Naive B cell (primary cell): Measurements from ENCODE around the gene NINL. TPM values are rescaled to one million over a fixed set of nuclear protein-coding genes. Genes with fewer than 3 reads are reported as not detected.

Experiments
- ATAC-seq, 2 donors: fragments of 150-1000 bp; cut with Tn5 transposase; 2 replicates each; pipeline ENCODE4 v1.10.0; 2021; ENCODE audit warnings: low read depth in 2 of 2, mild to moderate bottlenecking in 2 of 2, moderate library complexity in 2 of 2
- DNase-seq: peaks from one replicate; pipeline ENCODE4 v3.0.0; 2022
- H3K27ac Mint-ChIP-seq, 6 donors: one replicate each; pipeline ENCODE4 v1.8.0; 2020 to 2022; ENCODE audit warnings: mild to moderate bottlenecking in 6 of 6, mixed read lengths in 6 of 6, moderate library complexity in 5 of 6, inconsistent platforms in 2 of 6
- H3K27me3 Mint-ChIP-seq, 3 donors: one replicate each; pipeline ENCODE4 v1.8.0; 2021 to 2022; ENCODE audit warnings: mixed read lengths in 3 of 3, mild to moderate bottlenecking in 1 of 3
- H3K36me3 Mint-ChIP-seq, 2 donors: one replicate each; pipeline ENCODE4 v1.8.0; 2020 to 2022; ENCODE audit warnings: mixed read lengths in 2 of 2, inconsistent platforms in 1 of 2, mild to moderate bottlenecking in 1 of 2
- H3K4me1 Mint-ChIP-seq, 3 donors: one replicate each; pipeline ENCODE4 v1.8.0; 2020 to 2022; ENCODE audit warnings: mixed read lengths in 3 of 3, inconsistent platforms in 1 of 3, mild to moderate bottlenecking in 1 of 3, moderate library complexity in 1 of 3
- H3K4me3 Mint-ChIP-seq, 8 donors: one replicate each; pipeline ENCODE4 v1.8.0; 2020 to 2022; ENCODE audit warnings: mild to moderate bottlenecking in 8 of 8, mixed read lengths in 8 of 8, moderate library complexity in 8 of 8, inconsistent platforms in 2 of 8
- H3K9me3 Mint-ChIP-seq, 7 donors: one replicate each; pipeline ENCODE4 v1.8.0; 2020 to 2022; ENCODE audit warnings: mixed read lengths in 7 of 7, mild to moderate bottlenecking in 5 of 7, inconsistent platforms in 2 of 7, moderate library complexity in 1 of 7
- polyA plus RNA-seq, 6 donors: library from polyadenylated mRNA; unstranded; fragments of 300-500 nt; fragmentation: Illumina TruSeq; gene quantifications; one replicate each; pipeline ENCODE4 v1.2.3, GENCODE V29; 2021; ENCODE audit warnings: low read depth in 6 of 6

NINL gene
- polyA plus RNA-seq, 6 donors from 2014 or later, result 0.08 to 0.65 (median 0.38) TPM; not detected in 2

- H3K27me3 Mint-ChIP-seq, result no peaks in the 10 kb centered on the region
- H3K9me3 Mint-ChIP-seq, result peaks cover 0 to 8% (median 4%) of the 10 kb centered on the region in 7 donors
- peak overlapping the region in 3 of 8 donors; percentile 8 to 51 (median 42) for H3K4me3 Mint-ChIP-seq
- ATAC-seq (no peak), DNase-seq (no peak)
- H3K27ac Mint-ChIP-seq, result peak overlapping the region in 2 of 6 donors; percentile 35 to 83
- H3K4me1 Mint-ChIP-seq, result peaks cover 16 to 21% (median 20%) of the 10 kb centered on the region in 3 donors
- H3K36me3 Mint-ChIP-seq, result peaks cover 0 to 6% of the 10 kb centered on the region in 2 donors
Measured at GRCh38 chr20:25408890-25409289, 176.4 kb downstream of the NINL start.

DNA sequence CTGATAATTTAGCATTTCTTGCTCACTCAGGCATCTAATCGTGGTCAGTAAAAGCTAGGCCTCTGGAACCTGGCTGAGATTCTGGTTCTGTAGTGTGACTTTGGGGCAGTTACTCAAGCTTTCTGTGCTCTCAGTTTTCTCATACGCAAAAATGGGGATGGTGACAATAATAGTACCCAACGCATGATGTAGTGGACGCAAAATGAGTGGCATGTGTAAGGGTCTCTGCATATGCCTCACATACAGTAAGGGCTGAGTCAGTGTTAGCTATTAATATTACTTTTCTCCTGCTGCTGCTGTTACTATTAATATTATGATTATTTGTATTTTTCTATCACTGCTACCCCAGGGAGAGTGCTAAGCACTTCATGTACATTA, 177.2 kb downstream of the NINL start:
- ATAC-seq (no peak), DNase-seq (no peak)
- Mint-ChIP-seq H3K27ac (peak overlapping the region in 5 of 6 donors; percentile 29 to 86 (median 65)), H3K9me3 (peaks cover 5 to 15% (median 9%) of the 10 kb centered on the region in 7 donors), H3K36me3 (peaks cover 5 to 13% of the 10 kb centered on the region in 2 donors), H3K4me3 (peak overlapping the region; percentile 87 to 97 (median 92)), H3K27me3 (no peaks in the 10 kb centered on the region), H3K4me1 (peaks cover 16 to 21% (median 20%) of the 10 kb centered on the region in 3 donors)

- Mint-ChIP-seq H3K36me3 (peaks cover 6 to 19% of the 10 kb centered on the region in 2 donors), H3K27ac (peak within 1 kb of the TSS in 5 of 6 donors; percentile 75 to 96 (median 86)), H3K27me3 (no peaks in the 10 kb centered on the region), H3K4me1 (peaks cover 16 to 21% (median 20%) of the 10 kb centered on the region in 3 donors), H3K4me3 (peak within 1 kb of the TSS; percentile 87 to 97 (median 92)), H3K9me3 (peaks cover 11 to 21% (median 12%) of the 10 kb centered on the region in 7 donors)
- DNase-seq (peak; percentile 65), ATAC-seq (peak; percentile 81 to 87)
Measured at GRCh38 chr20:25407311-25408169, 177.8 kb downstream of the NINL start, which contains the start of gene GINS1. TSS of gene GINS1 (plus strand) at chr20:25407673. CDS start at chr20:25407821, 148 bp downstream.

Other genes starting within 250 kb of the NINL start
- gene ABHD12, start 194.7 kb downstream of the NINL start, polyA plus RNA-seq, result 10 to 100 TPM; 15.7 to 23.1 (median 20.3) TPM
- gene GINS1, start 177.9 kb downstream of the NINL start, polyA plus RNA-seq, result 1 to 10 TPM; 1.1 to 3.4 (median 1.8) TPM
- gene NANP, start 38.5 kb upstream of the NINL start, polyA plus RNA-seq, result 1 to 10 TPM in 4 of 6 donors, under 1 TPM in 2; 0.60 to 1.9 (median 1.3) TPM
- 1 to 10 TPM in 5 of 6 donors, under 1 TPM in 1; 0.77 to 10.0 (median 7.8) TPM for gene ZNF337, start 111.3 kb upstream of the NINL start, polyA plus RNA-seq